Thyroid gland (tissue), 4 donors: ENCODE results near the gene RPS14.

Experiments
- CTCF ChIP-seq, 6 experiments: fragments of 200-600 bp in 3 of 6; fragments of 450-650 bp in 3 of 6; sonication (generic) in 3 of 6; IDR thresholded peaks; one replicate each; pipeline ENCODE4 v1.5.1; 2016 to 2019; ENCODE audit warnings: antibody characterized with exemption in 6 of 6, mild to moderate bottlenecking in 2 of 6, inconsistent platforms in 1 of 6, moderate library complexity in 1 of 6
- POLR2A ChIP-seq, 2 donors: fragments of 450-650 bp; IDR thresholded peaks; one replicate each; pipeline ENCODE4 v1.6.1; 2017; ENCODE audit warnings: antibody characterized with exemption in 2 of 2, mild to moderate bottlenecking in 2 of 2, moderate library complexity in 1 of 2

GRCh38 chr5:150406103-150406722, 43.3 kb downstream of the RPS14 start:
- no peak for TF ChIP-seq CTCF (IDR thresholded peaks at IDR 0.05)
- TF ChIP-seq POLR2A (IDR thresholded peaks at IDR 0.05): no peak
